H1 (cell line): ENCODE data around the gene RPS6KC1. TPM values are rescaled to one million over a fixed set of nuclear protein-coding genes. Genes with fewer than 3 reads are reported as not detected.

Source experiments
- CTCF ChIA-PET: fragments of 300-600 bp; sonication (Branson Sonifier 250); formaldehyde crosslinking; loops from one replicate; lab custom pipeline; 2021; ENCODE audit not compliant: partially characterized antibody; lab: Charles Lee
- POLR2A ChIA-PET: fragments of 300-600 bp; sonication (Branson Sonifier 250); formaldehyde crosslinking; loops from one replicate; lab custom pipeline; 2021; ENCODE audit warnings: inconsistent platforms; ENCODE audit not compliant: partially characterized antibody; lab: Charles Lee
- DNase-seq, 2 experiments: peaks; one replicate each; pipeline versions ENCODE4 v3.0.0 to v3.0.0-alpha.2; 2010 to 2022; ENCODE audit warnings: low spot score in 2 of 2, low read depth in 1 of 2, mixed read lengths in 1 of 2
- FAIRE-seq: peaks from 2 replicates; lab custom pipeline; 2011; peaks lifted over from hg19 to GRCh38; lab: Jason Lieb, UNC
- H2AFZ ChIP-seq: 2 replicates; pipeline ENCODE4 v1.8.1; 2012; ENCODE audit warnings: low read length, inconsistent platforms
- H2AK5ac ChIP-seq: 2 replicates; pipeline ENCODE4 v1.6.1; 2013; ENCODE audit warnings: low read depth, low read length
- H2BK120ac ChIP-seq: replicated peaks from 2 replicates; pipeline ENCODE3; 2013; ENCODE audit warnings: low read depth, low read length, inconsistent platforms
- H2BK12ac ChIP-seq: 2 replicates; pipeline ENCODE4 v1.6.1; 2013; ENCODE audit warnings: low read depth, low read length
- H2BK15ac ChIP-seq: 2 replicates; pipeline ENCODE4 v1.6.1; 2013; ENCODE audit warnings: low read length
- H2BK20ac ChIP-seq: 2 replicates; pipeline ENCODE4 v1.6.1; 2013; ENCODE audit warnings: low read length
- H2BK5ac ChIP-seq: 2 replicates; pipeline ENCODE4 v1.6.1; 2013; ENCODE audit warnings: low read depth, low read length
- H3K14ac ChIP-seq: 2 replicates; pipeline ENCODE4 v1.6.1; 2013; ENCODE audit warnings: inconsistent platforms; ENCODE audit not compliant: insufficient read length
- H3K18ac ChIP-seq: 2 replicates; pipeline ENCODE4 v1.6.1; 2013; ENCODE audit warnings: low read length; ENCODE audit errors: extremely low read depth
- H3K23ac ChIP-seq: 2 replicates; pipeline ENCODE4 v1.6.1; 2013; ENCODE audit warnings: inconsistent platforms; ENCODE audit not compliant: insufficient read length
- H3K23me2 ChIP-seq: 2 replicates; pipeline ENCODE4 v1.6.1; 2013; ENCODE audit warnings: low read depth, low read length
- H3K27ac ChIP-seq: 2 replicates; pipeline ENCODE4 v1.6.1; 2011; ENCODE audit warnings: low read depth, low read length, inconsistent platforms
- H3K27me3 ChIP-seq, 4 experiments: replicated peaks in 1 of 4; 1 replicate in 1 of 4; 2 replicates in 3 of 4; pipeline versions ENCODE4 v1.6.1 to v1.8.1; 2011 to 2013; ENCODE audit warnings: low read length in 3 of 4, mild to moderate bottlenecking in 3 of 4, inconsistent platforms in 2 of 4, mixed read lengths in 2 of 4, moderate library complexity in 1 of 4; ENCODE audit not compliant: control insufficient read depth in 3 of 4, insufficient read depth in 3 of 4; ENCODE audit errors: extremely low read depth in 1 of 4
- H3K36me3 ChIP-seq, 4 experiments: 2 replicates each; pipeline versions ENCODE4 v1.6.1 to v1.8.1; 2011 to 2013; ENCODE audit warnings: mild to moderate bottlenecking in 4 of 4, low read length in 3 of 4, moderate library complexity in 2 of 4, control low read depth in 1 of 4, inconsistent platforms in 1 of 4; ENCODE audit not compliant: insufficient read depth in 4 of 4, control insufficient read depth in 2 of 4
- H3K4ac ChIP-seq: replicated peaks from 2 replicates; pipeline ENCODE3; 2013; ENCODE audit warnings: low read length, low read depth, mixed read lengths, inconsistent platforms; ENCODE audit not compliant: insufficient read length
- H3K4me1 ChIP-seq, 4 experiments: replicated peaks in 1 of 4; 1 replicate in 1 of 4; 2 replicates in 3 of 4; pipeline versions ENCODE4 v1.6.1 to v1.8.1; 2011 to 2013; ENCODE audit warnings: low read length in 3 of 4, inconsistent platforms in 2 of 4, mixed read lengths in 1 of 4; ENCODE audit not compliant: insufficient read depth in 4 of 4, control insufficient read depth in 3 of 4
- H3K4me2 ChIP-seq, 2 experiments: 2 replicates each; pipeline versions ENCODE4 v1.6.1 to v1.8.1; 2011 to 2013; ENCODE audit warnings: low read depth in 2 of 2, low read length in 2 of 2, control low read depth in 1 of 2, inconsistent platforms in 1 of 2, mild to moderate bottlenecking in 1 of 2; ENCODE audit not compliant: insufficient read depth in 1 of 2
- H3K4me3 ChIP-seq, 4 experiments: fragments of 200-600, 300-600 bp in 1 of 4; sonication (generic), shearing (Covaris generic), sonication (Bioruptor Twin) in 1 of 4; 2 replicates each; pipeline versions ENCODE4 v1.5.1 to v1.8.1; 2011 to 2016; ENCODE audit warnings: low read length in 4 of 4, low read depth in 3 of 4, control low read depth in 2 of 4, inconsistent platforms in 2 of 4, mild to moderate bottlenecking in 2 of 4, mixed read lengths in 1 of 4, moderate library complexity in 1 of 4; ENCODE audit not compliant: insufficient read depth in 2 of 4; ENCODE audit errors: extremely low read depth in 1 of 4
- H3K56ac ChIP-seq: replicated peaks from 2 replicates; pipeline ENCODE3; 2013; ENCODE audit warnings: low read depth, mild to moderate bottlenecking, mixed read lengths, low read length, inconsistent platforms; ENCODE audit not compliant: insufficient read length
- H3K79me1 ChIP-seq: 2 replicates; pipeline ENCODE4 v1.6.1; 2013; ENCODE audit warnings: low read depth, low read length, control low read depth
- H3K79me2 ChIP-seq, 2 experiments: 2 replicates each; pipeline versions ENCODE4 v1.6.1 to v1.8.1; 2012 to 2013; ENCODE audit warnings: low read length in 2 of 2, mild to moderate bottlenecking in 2 of 2, inconsistent platforms in 1 of 2; ENCODE audit not compliant: insufficient read depth in 2 of 2, control insufficient read depth in 1 of 2
- H3K9ac ChIP-seq, 4 experiments: replicated peaks in 1 of 4; 1 replicate in 1 of 4; 2 replicates in 3 of 4; pipeline versions ENCODE4 v1.6.1 to v1.8.1; 2011 to 2013; ENCODE audit warnings: low read depth in 3 of 4, low read length in 3 of 4, control low read depth in 2 of 4, mild to moderate bottlenecking in 2 of 4, moderate library complexity in 2 of 4, inconsistent platforms in 1 of 4; ENCODE audit errors: extremely low read depth in 1 of 4
- H3K9me3 ChIP-seq, 2 experiments: 2 replicates each; pipeline versions ENCODE4 v1.6.1 to v1.8.1; 2012 to 2013; ENCODE audit warnings: mild to moderate bottlenecking in 2 of 2, moderate library complexity in 2 of 2, control low read depth in 1 of 2, inconsistent platforms in 1 of 2, low read depth in 1 of 2, low read length in 1 of 2, mixed read lengths in 1 of 2; ENCODE audit not compliant: insufficient read depth in 2 of 2
- H4K20me1 ChIP-seq, 2 experiments: replicated peaks in 1 of 2; 2 replicates each; pipeline versions ENCODE3 to v1.8.1; 2011 to 2013; ENCODE audit warnings: inconsistent platforms in 2 of 2, low read length in 2 of 2, mild to moderate bottlenecking in 1 of 2; ENCODE audit not compliant: insufficient read depth in 2 of 2, control insufficient read depth in 1 of 2
- H4K5ac ChIP-seq: 2 replicates; pipeline ENCODE4 v1.6.1; 2013; ENCODE audit warnings: low read length, low read depth, mixed read lengths, inconsistent platforms; ENCODE audit not compliant: insufficient read length
- H4K8ac ChIP-seq: 2 replicates; pipeline ENCODE4 v1.8.0; 2013; ENCODE audit warnings: mild to moderate bottlenecking, moderate library complexity, low read length, inconsistent platforms; ENCODE audit not compliant: insufficient read depth; ENCODE audit errors: extremely low read depth
- H4K91ac ChIP-seq: replicated peaks from 2 replicates; pipeline ENCODE3; 2013; ENCODE audit warnings: low read length, mixed read lengths, inconsistent platforms; ENCODE audit not compliant: insufficient read length
- ASH2L ChIP-seq: fragments of 200-600, 300-600 bp; sonication (generic); IDR thresholded peaks from one replicate; pipeline ENCODE4 v1.7.1; 2017; ENCODE audit warnings: low read length
- CHD2 ChIP-seq: IDR thresholded peaks from 2 replicates; pipeline ENCODE4 v1.6.1; 2012; ENCODE audit warnings: low read length, improper control_type of control experiment
- EP300 ChIP-seq, 2 experiments: IDR thresholded peaks; 1 replicate in 1 of 2; 2 replicates in 1 of 2; pipeline ENCODE4 v1.6.1; 2011 to 2012; ENCODE audit warnings: low read depth in 2 of 2, low read length in 2 of 2, mild to moderate bottlenecking in 2 of 2, borderline replicate concordance in 1 of 2, inconsistent platforms in 1 of 2, moderate library complexity in 1 of 2
- FOSL1 ChIP-seq: IDR thresholded peaks from 2 replicates; pipeline ENCODE4 v1.6.1; 2011; ENCODE audit warnings: mild to moderate bottlenecking, low read depth, low read length, moderate library complexity; ENCODE audit not compliant: insufficient read depth
- GTF2F1 ChIP-seq: IDR thresholded peaks from 2 replicates; pipeline ENCODE4 v1.6.1; 2012; ENCODE audit warnings: low read depth, low read length, improper control_type of control experiment, borderline replicate concordance
- JUN ChIP-seq: IDR thresholded peaks from 2 replicates; pipeline ENCODE4 v1.6.1; 2011; ENCODE audit warnings: low read depth, mild to moderate bottlenecking, improper control_type of control experiment, low read length
- KDM1A ChIP-seq: fragments of 200-600, 300-600 bp; sonication (generic); IDR thresholded peaks from 2 replicates; pipeline ENCODE4 v1.7.1; 2016; ENCODE audit warnings: mild to moderate bottlenecking, low read length, borderline replicate concordance
- SIRT6 ChIP-seq: IDR thresholded peaks from one replicate; pipeline ENCODE4 v1.7.1; 2012; ENCODE audit warnings: low read length, inconsistent platforms
- TAF7 ChIP-seq: optimal IDR thresholded peaks from 2 replicates; pipeline ENCODE3; 2011; ENCODE audit warnings: low read depth, mild to moderate bottlenecking, inconsistent platforms, low read length, moderate library complexity, borderline replicate concordance
- WGBS, 2 experiments: shearing (Covaris generic) in 1 of 2; methylation state at CpG; one replicate each; pipeline versions ENCODE4 v1.1.6 to v1.1.7; 2013 to 2015; ENCODE audit warnings: low lambda C conversion rate in 2 of 2, mixed read lengths in 2 of 2, inconsistent platforms in 1 of 2, low coverage in 1 of 2, missing lambda C conversion rate in 1 of 2; ENCODE audit not compliant: insufficient replicate concordance in 2 of 2, insufficient coverage in 1 of 2, insufficient read length in 1 of 2; ENCODE audit errors: extremely low coverage in 1 of 2, missing lambda C conversion rate in 1 of 2; 5-methylcytosine and 5-hydroxymethylcytosine counted together
- polyA plus RNA-seq, 7 experiments: library from polyadenylated mRNA; depleted of rRNA in 3 of 7; stranded (reverse) in 5 of 7; unstranded in 2 of 7; fragments of >200 nt in 5 of 7; fragments of 200-250 nt in 2 of 7; gene quantifications; 1 replicate in 5 of 7; 2 replicates in 1 of 7; 4 replicates in 1 of 7; pipeline versions ENCODE4 v1.2.1 to v1.2.3, GENCODE V29; 2011 to 2013; ENCODE audit warnings: missing spikeins in 2 of 7, mixed read lengths in 2 of 7
- total RNA-seq: library from RNA; stranded (reverse); fragmentation: NEBNext Ultra II Directional; extraction: Animal tissue kit (Norgen Biotek cat#: 25700); gene quantifications from 2 replicates; pipeline ENCODE4 v1.2.1, GENCODE V29; 2021
- TF ChIP-seq, protein P1 (sequence below): IDR thresholded peaks from 2 replicates; pipeline ENCODE4 v1.6.1; 2012; ENCODE audit warnings: inconsistent platforms
- TF ChIP-seq, protein P2 (sequence below), 3 experiments: IDR thresholded peaks; 1 replicate in 2 of 3; 2 replicates in 1 of 3; pipeline versions ENCODE4 v1.5.1 to v1.6.1; 2011; ENCODE audit warnings: low read length in 3 of 3, mild to moderate bottlenecking in 3 of 3, inconsistent platforms in 2 of 3, low read depth in 1 of 3, moderate library complexity in 1 of 3; ENCODE audit not compliant: insufficient read depth in 1 of 3; ENCODE audit errors: control extremely low read depth in 1 of 3

Gene RPS6KC1
- total and polyA plus RNA-seq, 2 of the 8 experiments (the other 6 are each of a cell fraction or from before 2014, with no cell fraction given): 4.9 to 17.6 TPM

DNA sequence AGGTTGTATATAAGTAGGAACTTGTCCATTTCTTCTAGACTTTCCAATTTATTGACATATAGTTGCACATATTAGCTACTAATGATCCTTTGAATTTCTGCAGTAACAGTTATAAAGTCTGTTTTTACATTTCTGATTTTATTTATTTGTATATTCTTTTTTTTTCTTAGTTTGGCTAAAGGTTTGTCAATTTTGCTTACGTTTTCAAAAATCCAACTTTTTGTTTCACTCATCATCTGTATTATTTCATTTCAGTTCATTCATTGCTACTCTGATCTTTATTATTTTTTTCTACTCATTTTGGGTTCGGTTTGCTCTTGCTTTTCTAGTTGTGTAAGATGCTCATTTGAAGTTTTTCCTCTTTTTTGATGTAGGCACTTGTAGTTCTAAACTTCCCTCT lies 97.9 kb downstream of the RPS6KC1 start:
- Histone ChIP-seq H3K56ac (no peak overlapping the region), H2BK15ac (no peak overlapping the region), H3K18ac (no peak overlapping the region), H2BK5ac (no peak overlapping the region), H4K91ac (no peak overlapping the region), H3K23me2 (no peaks in the 10 kb centered on the region), H2BK12ac (no peak overlapping the region), H3K27me3 (no peaks in the 10 kb centered on the region), H3K36me3 (no peaks in the 10 kb centered on the region), H2AFZ (no peak overlapping the region), H4K20me1 (no peaks in the 10 kb centered on the region), H3K9me3 (peaks cover 3 to 15% of the 10 kb centered on the region in 2 experiments; a peak in 2 of 4 replicates), H2BK120ac (no peak overlapping the region), H3K4me2 (no peak overlapping the region), H3K27ac (no peak overlapping the region), H3K4me1 (no peaks in the 10 kb centered on the region), H3K23ac (no peak overlapping the region), H4K8ac (no peak overlapping the region), H3K4me3 (no peak overlapping the region), H3K14ac (no peak overlapping the region), H4K5ac (no peak overlapping the region), H2AK5ac (no peak overlapping the region), H3K4ac (no peak overlapping the region), H3K9ac (no peak overlapping the region), H3K79me2 (no peaks in the 10 kb centered on the region), H3K79me1 (no peaks in the 10 kb centered on the region), H2BK20ac (no peak overlapping the region)
- ChIA-PET CTCF (no interaction called here), POLR2A (no interaction called here)
- 89% methylated on average over 2 of the region's 2 CpGs; no CpG with 5 or more reads in 1 of the 2 experiments for WGBS, 2 experiments
- FAIRE-seq (no peak), DNase-seq (no peak)
- no peak for TF ChIP-seq SIRT6
- no peak for TF ChIP-seq FOSL1
- no peak for TF ChIP-seq CHD2
- no peak for TF ChIP-seq JUN
- TF ChIP-seq GTF2F1: no peak
- no peak for TF ChIP-seq EP300 (IDR thresholded peaks at IDR 0.05; ENCODE audit: borderline replicate concordance in 1 of 2, low read depth in 2 of 2, low read length in 2 of 2)
- TF ChIP-seq ASH2L: no peak
- no peak for TF ChIP-seq KDM1A
- TF ChIP-seq TAF7: no peak
- TF ChIP-seq, protein P1, sequence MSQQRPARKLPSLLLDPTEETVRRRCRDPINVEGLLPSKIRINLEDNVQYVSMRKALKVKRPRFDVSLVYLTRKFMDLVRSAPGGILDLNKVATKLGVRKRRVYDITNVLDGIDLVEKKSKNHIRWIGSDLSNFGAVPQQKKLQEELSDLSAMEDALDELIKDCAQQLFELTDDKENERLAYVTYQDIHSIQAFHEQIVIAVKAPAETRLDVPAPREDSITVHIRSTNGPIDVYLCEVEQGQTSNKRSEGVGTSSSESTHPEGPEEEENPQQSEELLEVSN: no peak
- TF ChIP-seq, protein P2, sequence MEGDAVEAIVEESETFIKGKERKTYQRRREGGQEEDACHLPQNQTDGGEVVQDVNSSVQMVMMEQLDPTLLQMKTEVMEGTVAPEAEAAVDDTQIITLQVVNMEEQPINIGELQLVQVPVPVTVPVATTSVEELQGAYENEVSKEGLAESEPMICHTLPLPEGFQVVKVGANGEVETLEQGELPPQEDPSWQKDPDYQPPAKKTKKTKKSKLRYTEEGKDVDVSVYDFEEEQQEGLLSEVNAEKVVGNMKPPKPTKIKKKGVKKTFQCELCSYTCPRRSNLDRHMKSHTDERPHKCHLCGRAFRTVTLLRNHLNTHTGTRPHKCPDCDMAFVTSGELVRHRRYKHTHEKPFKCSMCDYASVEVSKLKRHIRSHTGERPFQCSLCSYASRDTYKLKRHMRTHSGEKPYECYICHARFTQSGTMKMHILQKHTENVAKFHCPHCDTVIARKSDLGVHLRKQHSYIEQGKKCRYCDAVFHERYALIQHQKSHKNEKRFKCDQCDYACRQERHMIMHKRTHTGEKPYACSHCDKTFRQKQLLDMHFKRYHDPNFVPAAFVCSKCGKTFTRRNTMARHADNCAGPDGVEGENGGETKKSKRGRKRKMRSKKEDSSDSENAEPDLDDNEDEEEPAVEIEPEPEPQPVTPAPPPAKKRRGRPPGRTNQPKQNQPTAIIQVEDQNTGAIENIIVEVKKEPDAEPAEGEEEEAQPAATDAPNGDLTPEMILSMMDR (IDR thresholded peaks at IDR 0.05; ENCODE audit: control extremely low read depth in 1 of 3, insufficient read depth in 1 of 3, low read depth in 1 of 3, low read length in 3 of 3): no peak
